Posterior vena cava (tissue), 2 donors: Measurements from ENCODE around the gene ACSS1. TPM values are rescaled to one million over a fixed set of nuclear protein-coding genes. Genes with fewer than 3 reads are reported as not detected.

ENCODE experiments used
- DNase-seq: peaks from one replicate; pipeline ENCODE4 v3.0.0-alpha.2; 2020; ENCODE audit warnings: low spot score
- intact Hi-C, 2 donors: fragments of 100-400 bp; cut with DNase I; formaldehyde crosslinking; loops; one replicate each; pipeline versions ENCODE4 v1.14.1 to v1.14.2; 2022 to 2023
- long read RNA-seq, 2 donors: library from polyadenylated mRNA; unstranded; transcript quantifications; one replicate each; pipeline ENCODE4 v2.0.0, GENCODE V29; 2020 to 2021
- total RNA-seq, 2 donors: library from RNA; stranded (reverse); fragmentation: NEBNext Ultra II Directional; extraction: Animal tissue kit (Norgen Biotek cat#: 25700); gene quantifications; one replicate each; pipeline ENCODE4 v1.2.1, GENCODE V29; 2021
- donor health status: DM: yes; HTN: yes; CAD: no.
- donor health status: DM: yes; HTN: yes; CAD: no.

ACSS1 gene
- 10 to 100 TPM; 11.6 to 12.2 TPM for total RNA-seq
- long read RNA-seq, donor 1, transcript ACSS1-201 (14 exons, 3,680 nt) = major isoform, 5 of 13 reads
- long read RNA-seq, donor 1, partial matches to known transcripts = 3 of 13 reads
- long read RNA-seq, donor 1, other reads (novel, unspliced or antisense) = 5 of 13 reads
- long read RNA-seq, donor 2, partial matches to known transcripts = 5 of 5 reads
- long read RNA-seq, donor 2, other reads (novel, unspliced or antisense) = 0 of 5 reads

DNA sequence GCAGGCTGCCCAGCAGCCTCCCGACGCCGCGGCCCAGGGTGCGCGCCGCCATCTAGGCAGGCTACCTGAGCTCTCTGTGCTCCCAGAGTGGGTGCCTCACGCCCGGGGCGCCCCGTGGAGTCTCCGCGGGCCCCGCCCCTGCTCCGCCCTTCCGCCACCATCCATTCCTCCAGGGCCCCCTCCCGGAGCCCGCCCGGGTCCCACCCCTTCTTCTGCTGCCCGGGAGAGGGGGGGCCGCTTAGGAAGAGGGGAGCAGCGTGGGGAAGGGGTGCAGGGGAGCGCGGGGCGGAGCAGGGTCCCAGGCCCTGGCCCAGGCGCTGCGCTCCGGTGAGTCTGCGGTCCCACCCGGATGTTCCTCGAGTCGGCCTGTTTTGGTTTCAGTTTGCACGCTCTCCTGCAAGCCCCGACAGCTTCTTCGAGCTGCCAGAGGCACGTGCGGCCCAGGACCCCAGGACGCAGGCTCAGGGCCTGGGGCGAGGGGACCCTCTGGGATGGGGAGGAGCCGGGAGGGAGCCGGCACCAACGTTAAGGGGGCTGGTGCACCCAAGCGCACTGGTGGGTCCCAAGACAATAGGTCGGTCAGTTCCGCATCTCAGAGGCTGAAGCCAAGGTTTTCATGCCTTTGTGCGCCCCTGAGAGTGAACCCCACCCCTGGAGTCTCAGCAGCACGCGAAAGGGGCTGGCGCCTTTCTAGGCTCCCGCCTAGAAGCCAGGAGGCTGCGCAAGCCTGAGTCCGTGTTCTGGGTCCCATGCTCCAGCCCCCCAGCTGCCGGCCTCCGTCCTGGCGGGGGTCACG lies at the start of gene ACSS1:
ACSS1 (minus strand) TSS at position 89 of the 796 bp plus-strand sequence; CDS start at position 52, 37 bp downstream.
- DNase-seq = peak; percentile 83
- intact Hi-C loops = loop anchor here in 1 of 2 donors (10.0 kb wide), 1 partner anchor 337 kb away; the partner anchor contains the start of gene ABHD12

DNA sequence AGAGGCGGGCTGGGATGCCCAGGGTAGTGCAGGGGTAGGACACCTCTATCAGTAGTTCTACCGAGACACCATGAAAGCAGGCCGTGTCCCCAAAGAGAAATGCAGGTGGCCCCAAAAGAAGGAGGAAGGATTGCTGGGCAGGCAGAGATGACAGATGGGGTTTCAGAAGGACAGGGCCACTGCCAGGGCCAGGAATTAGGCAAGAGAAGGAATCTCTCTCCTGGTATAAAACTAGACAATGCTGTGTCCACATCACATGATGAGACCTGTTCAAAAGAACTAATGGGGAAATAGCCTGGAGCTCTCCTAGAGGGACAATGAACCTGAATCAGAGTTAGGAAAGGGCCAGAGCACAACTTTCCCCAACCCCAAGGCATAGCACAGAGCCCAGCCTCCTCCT lies 45.6 kb upstream of the ACSS1 start:
- intact Hi-C loops = no loop called here
- no peak for DNase-seq

DNA sequence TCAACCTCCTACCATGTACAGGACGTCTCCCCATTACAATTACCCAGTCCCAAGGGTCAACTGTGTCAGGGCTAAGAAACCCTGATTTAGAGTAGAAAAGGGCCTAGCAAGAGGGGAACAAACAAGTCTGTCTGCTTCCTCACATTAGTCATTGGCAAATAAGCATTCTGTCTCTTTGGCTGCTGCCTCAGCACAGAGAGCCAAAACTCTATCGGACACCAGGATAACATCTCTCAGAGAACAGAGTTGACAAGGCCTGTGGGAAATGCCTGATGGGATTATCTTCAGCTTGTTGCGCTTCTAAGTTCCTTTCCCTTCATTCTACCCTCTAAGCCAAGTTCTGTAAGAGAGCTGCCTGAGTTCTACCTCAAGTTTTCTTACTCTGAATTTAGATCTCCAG lies 43.0 kb upstream of the ACSS1 start:
- intact Hi-C loops = no loop called here
- no peak for DNase-seq

DNA sequence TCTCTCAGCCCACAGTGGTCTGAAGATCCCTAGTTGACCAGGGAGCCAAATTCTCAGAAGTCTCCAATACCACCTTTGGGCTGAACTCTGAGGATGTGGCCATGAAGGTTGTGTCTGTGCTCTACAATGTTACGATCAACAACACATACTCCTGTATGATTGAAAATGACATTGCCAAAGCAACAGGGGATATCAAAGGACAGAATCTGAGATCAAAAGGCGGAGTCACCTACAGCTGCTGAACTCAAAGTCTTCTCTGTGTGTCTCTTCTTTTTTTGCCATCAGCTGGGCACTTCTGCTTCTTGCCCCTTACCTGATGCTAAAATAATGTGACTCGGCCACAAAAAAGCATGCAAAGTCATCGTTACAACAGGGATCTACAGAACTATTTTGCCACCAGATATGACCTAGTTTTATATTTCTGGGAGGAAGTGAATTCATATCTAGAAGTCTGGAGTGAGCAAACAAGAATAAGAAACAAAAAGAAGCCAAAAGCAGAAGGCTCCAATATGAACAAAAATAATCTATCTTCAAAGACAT lies 41.7 kb upstream of the ACSS1 start:
- intact Hi-C loops = no loop called here
- no peak for DNase-seq

DNA sequence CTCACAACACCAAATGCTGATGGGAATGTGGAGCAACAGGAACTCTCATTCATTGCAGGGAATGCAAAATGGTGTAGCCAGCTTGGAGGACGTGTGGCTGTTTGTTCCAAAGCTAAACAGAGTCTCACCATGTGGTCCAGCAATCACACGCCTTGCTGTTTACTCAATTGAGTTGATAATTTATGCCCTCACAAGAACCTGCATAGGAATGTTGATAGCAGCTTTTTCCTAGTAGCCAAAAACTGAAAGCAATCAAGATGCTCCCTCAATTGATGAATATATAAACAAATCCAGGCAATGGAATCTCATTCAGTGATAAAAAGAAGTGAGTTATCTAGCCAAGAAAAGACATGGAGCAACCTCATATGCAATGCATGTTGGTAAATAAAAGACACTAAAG lies 39.6 kb upstream of the ACSS1 start:
- DNase-seq = no peak
- intact Hi-C loops = no loop called here

DNA sequence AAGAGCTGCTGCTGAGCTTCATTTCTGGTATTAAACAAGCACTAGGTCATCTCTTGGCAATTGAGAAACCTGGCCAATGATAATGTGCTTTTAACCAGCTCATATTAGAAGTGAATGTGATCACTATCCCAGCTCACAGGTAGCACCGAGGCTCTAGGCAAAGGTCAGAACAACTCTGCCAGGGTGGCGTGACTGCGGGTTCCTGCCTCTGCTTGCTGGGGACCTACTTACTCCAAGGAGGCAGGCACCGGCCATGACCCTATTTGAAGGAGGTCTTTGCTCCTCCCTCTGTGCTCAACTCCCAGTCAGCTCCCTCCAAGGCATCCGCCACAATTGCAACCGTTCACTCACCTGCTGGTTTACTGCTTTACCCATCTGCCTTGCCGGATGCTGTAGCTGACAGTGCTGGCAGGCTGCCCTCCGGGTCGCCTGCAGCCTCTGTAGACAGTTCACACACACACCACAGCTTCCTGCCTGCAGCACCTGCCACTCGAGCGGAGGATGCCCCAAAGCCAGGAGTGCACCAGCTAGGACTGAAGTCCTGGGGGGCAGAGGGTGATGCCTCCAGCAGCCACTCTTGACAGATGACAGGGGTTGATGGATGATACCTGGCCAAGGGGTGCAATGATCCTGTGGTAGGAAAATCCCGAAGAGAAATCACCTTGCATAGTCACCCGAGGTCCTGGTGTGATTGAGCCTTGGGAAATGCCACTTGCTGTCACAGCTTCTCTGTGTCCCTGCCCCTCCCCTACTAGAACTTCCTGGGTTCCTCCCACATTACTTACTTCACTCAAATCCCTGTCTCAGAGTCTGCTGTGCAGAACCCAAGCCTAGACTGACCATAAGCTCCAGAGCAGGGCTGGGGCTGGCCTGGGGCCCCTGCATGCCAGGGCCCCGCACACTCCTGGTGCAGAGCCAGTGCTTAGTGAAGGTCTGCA lies 32.8 kb upstream of the ACSS1 start:
- no peak for DNase-seq
- intact Hi-C loops = no loop called here

DNA sequence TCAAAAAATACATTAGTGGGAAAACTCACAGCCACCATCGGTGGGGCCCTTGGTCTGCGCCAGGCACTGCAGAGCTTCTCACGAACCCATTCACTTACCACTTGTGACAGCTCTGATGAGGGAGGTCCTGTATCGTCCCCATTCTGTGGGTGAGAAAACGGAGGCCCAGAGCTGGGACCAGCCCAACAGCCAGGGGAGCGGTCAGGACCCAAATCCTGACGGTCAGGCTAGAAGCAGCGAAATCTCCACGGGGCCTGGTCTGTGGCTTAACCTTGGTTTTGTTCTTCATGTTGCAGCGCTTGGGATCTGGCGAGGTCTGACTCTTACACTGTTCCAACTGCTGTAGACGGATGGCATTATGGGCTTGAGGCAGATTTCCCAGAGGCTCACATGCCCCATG lies 31.7 kb upstream of the ACSS1 start:
- intact Hi-C loops = loop anchor here in 1 of 2 donors (10.0 kb wide), 1 partner anchor 325 kb away; no protein-coding TSS in a partner anchor
- DNase-seq = no peak

DNA sequence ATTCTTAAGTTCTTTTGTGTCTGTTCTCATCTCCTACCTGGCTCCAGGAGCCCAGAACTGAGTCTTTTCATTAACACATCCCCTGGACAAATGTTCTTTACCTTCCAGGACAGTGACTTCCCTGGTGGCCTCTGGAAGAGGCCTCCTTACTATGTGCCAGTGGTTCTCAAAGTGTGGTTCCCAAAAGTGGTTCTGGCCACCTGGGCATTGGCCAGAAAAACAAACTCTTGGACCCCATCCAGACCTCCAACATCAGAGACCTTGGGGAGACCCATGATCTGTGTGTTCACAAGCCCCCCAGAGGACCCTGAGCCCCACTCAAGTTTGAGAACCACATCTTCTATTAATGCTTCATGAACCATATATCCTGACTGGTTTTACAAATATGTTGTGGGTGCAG lies 31.2 kb upstream of the ACSS1 start:
- intact Hi-C loops = loop anchor here in 1 of 2 donors (10.0 kb wide), 1 partner anchor 326 kb away; no protein-coding TSS in a partner anchor
- DNase-seq = peak; percentile 23

DNA sequence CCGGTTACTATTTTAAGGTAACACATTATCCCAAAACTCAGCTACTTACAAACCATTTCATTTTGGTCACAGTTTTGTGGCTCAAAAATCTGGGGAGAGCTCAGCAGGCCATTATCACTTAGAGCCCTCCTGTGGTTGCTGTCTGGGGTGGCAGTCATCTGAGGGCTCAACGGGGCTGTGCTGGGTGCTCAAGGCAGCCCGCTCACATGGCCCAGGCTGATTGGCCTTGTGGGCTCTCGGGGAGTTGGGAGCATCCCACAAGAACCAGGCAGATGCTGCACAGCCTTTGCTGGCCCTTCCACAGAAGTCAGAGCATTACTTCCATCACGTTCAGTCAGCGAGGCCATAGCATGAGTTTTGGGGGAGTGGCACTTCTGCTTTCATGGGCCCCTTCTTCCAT lies 30.3 kb upstream of the ACSS1 start:
- DNase-seq = peak; percentile 51
- intact Hi-C loops = loop anchor here in 1 of 2 donors (10.0 kb wide), 1 partner anchor 327 kb away; no protein-coding TSS in a partner anchor

DNA sequence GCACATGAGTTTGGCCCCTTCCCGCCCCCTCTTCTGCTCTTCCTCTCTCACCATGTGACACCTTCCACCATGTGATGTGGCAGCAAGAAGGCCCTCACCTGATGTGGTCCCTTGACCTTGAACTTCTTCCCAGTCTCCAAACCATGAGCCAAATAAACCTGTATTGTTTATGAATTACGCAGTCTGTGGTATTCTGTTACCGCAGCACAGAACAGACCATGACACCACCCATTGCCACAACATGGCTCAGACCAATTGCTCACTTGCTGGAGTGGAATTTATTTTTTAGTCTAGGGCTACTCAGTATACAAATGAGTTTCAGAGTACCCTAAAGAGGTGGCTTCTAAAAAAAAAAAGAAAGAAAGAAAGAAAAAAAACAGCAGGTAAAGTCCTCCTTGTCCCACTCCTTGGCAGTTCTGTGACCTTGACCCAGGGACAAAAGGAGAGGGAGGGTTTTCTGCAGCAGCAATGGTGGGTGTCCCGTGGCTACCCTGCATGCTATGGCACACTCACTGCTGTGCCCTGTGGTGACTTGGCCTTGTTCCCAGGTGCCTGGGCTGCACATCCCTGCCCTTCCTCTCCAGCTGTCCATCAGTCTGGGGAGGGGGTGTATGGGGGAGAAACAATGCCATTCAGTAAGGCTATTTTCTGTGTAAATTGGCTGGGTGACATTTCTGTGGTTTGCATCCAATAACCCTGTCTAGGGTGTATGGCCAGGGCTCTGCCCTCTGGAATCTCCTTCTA lies 29.4 kb upstream of the ACSS1 start:
- intact Hi-C loops = loop anchor here in 1 of 2 donors (10.0 kb wide), 1 partner anchor 327 kb away; no protein-coding TSS in a partner anchor
- peak; percentile 31 for DNase-seq

DNA sequence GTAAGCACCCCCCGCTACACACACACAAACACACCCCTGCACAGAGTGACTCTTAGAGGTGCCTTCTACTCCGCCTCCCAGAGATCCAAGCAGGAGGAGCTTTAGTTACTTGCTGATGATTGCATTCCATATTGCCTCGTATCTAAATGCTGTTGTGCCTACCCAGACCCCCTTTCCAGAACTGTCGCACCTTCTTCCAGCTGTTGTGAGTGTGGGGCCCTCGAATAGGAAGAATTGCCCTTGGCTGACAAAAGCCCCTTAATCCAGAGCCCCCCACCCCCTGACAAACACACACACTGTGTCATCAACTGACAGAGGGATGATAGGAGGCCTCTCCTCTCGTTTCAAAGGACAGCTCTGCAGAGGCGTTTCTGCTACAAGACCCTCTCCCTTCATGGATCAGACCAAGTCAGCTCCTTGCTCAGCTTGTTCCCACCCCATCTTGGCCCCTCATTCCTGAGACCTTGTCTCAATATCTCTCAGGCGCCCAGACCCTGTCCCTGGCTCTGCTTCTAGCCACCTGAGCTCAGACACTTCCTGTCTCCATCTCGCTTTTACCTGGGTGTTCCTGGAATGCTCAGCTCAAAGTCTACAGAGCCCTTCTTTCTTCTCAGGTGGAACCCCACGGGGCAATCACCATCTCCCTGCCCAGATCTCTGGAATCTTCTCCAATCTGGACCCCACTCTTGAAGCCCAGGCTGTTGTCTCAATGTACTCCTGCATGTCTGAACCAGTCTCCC lies 28.0 kb upstream of the ACSS1 start:
- intact Hi-C loops = loop anchor here in 1 of 2 donors (10.0 kb wide), 1 partner anchor 329 kb away; no protein-coding TSS in a partner anchor
- peak; percentile 34 for DNase-seq

DNA sequence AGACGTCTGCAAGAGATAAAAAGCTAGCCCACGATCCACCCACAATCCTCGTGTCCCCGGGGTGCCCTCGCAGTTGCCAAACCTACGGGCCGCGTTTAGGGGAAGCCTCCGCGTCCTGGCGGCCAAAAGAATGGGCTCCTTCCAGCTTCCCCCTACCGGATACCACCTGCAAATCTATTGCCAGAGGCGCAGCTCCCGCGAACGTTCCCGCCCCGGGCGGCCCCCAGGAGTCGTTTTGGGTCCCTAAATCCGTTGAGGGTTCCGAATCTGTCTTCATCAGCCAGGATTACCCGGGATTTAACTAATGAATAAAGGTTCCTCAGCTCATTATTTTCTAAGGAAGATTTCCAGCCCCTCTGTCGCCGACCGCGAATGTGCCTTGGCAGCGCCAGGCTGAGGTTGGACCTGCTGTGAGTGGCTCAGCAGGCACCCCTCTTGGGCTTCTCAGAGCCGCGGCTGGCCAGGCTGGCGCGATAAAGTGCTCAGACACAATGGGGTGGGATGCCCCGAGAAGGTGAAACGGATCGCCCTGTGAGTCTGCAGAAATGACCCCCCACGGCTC lies 26.8 kb upstream of the ACSS1 start:
- peak; percentile 66 for DNase-seq
- intact Hi-C loops = loop anchor here in 1 of 2 donors (10.0 kb wide), 1 partner anchor 330 kb away; no protein-coding TSS in a partner anchor

DNA sequence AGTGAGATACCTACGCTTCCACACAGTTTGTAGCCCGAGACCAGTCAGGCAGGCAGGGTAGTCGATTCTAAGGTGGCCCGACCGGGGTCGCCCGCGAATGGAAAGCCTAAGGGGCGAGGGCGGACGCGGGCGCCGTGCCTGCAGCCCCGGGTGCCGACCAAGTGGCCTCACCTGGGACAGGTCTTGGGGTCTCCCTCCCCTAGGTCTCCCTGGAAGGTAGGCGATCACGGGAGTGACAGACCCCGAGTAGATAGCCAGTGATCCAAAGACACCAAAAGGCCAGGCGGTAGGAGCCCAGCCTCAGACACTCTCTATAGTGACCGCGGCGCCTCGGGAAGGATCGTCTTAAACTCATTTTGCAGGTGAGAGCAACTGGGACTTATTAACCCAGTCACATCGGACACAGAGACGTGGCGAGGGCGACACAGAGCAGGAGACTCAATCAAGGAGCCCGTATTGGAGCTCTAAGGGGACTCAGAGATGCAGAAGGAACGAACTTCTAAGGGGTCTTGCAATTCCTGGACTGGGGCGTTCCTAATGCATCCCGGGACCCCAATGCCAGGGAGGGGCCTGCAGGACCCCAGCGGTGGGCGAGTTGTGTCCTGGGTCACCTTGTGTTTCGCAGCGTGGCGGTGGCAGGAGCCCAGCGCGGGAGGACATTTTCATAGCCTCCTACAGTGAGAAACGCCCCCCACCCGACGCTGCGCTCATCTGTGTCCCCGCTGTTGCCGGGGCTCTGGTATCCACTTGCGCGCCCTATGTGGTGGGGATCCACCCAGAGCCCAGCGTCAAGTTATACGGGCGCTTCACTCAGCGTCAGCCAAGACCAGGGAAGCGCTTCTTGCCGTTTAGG lies 26.1 kb upstream of the ACSS1 start:
- DNase-seq = peak; percentile 73
- intact Hi-C loops = loop anchor here in 1 of 2 donors (10.0 kb wide), 1 partner anchor 331 kb away; no protein-coding TSS in a partner anchor

DNA sequence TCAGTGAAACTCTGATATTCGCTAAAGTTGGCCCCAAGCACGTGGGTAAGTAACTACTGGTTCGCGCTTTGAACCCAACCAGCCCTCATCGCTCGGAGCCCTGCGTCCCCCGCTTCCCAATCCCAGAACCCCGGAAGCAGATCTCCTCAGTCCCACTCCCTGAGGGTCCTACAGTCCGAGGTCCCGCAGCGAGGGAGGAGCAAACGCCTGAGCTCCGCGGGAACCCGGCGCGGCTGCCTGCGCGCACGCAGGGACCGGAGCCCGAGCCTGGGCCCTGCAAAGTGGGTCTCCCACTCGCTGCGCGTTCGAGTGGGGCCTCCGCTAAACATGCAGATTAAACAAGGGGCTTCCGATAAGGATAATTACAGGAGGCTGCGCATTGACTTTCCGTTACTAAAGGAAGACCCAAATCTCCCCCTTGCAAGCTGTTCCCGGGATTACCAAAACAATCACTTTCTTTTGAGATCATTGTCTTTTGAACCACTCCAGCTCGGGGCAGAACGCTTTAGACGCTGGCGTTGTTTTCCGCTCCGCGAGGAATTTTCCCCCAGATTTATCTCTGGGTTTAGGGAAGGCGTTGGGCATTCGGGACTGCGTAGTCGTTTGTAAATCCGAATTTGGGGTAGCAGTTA lies 25.3 kb upstream of the ACSS1 start:
- DNase-seq = peak; percentile 74
- intact Hi-C loops = loop anchor here in 1 of 2 donors (10.0 kb wide), 1 partner anchor 332 kb away; no protein-coding TSS in a partner anchor

DNA sequence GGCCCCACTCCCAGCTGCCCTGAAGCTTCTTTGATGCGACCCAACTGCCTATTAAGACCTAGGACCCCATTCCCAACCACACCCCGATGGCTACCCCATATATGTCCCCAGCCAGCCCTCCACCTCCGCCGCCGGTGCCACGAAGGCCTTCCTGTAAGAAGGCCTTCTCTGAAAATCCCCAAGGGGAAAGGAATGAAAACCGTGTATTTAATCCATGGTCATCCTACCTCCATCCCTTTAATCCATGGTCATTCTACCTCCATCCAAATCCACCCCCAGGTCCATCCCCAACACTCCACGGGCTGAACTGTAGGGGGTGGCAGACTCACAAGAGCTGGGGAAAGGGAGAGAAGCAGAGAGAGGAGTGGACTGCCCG lies 24.5 kb upstream of the ACSS1 start:
- intact Hi-C loops = loop anchor here in 1 of 2 donors (10.0 kb wide), 1 partner anchor 332 kb away; no protein-coding TSS in a partner anchor
- peak; percentile 68 for DNase-seq
